Measurements from ENCODE around the gene SNN.

Gene SNN

GRCh38 chr16:11675561-11676511, 7.6 kb downstream of the SNN start:
- Histone ChIP-seq H3K27ac (peak overlapping the region in 6 of 21 experiments; percentile 15 to 65 (median 54)), H3K4me3 (no peak overlapping the region)

GRCh38 chr16:11676799-11677198, 8.5 kb downstream of the SNN start:
- H3K4me3 ChIP-seq: peak overlapping the region in 1 of 7 experiments; percentile 7
- peak overlapping the region in 9 of 21 experiments; percentile 17 to 65 (median 49) for H3K27ac ChIP-seq

DNA sequence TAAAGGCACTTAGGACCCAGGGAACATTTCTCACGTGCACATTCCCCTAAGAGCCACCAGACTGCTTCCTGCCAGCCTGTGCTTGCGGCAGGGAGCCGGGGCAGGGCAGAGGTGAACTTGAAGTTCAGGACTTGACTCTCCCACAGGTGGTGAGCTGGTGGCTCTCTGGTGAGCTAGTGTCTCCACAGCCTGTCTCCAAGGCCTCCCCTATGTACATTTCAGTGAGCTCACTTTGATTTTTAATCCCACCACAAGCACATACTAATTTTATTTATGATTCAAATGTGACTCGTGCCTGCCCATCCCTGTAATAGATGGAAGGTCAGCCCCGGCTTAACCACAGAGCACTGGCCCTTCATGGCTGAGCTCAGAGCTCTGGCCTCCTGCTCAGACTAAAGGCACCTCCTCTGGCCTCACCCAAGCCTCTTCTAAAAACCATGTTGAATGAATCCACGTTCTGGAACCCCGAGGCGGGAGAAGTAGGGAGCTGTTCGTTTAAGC, 9.2 kb downstream of the SNN start:
- Histone ChIP-seq H3K27ac (peak overlapping the region in 13 of 21 experiments; percentile 17 to 67 (median 49)), H3K4me3 (no peak overlapping the region)

DNA sequence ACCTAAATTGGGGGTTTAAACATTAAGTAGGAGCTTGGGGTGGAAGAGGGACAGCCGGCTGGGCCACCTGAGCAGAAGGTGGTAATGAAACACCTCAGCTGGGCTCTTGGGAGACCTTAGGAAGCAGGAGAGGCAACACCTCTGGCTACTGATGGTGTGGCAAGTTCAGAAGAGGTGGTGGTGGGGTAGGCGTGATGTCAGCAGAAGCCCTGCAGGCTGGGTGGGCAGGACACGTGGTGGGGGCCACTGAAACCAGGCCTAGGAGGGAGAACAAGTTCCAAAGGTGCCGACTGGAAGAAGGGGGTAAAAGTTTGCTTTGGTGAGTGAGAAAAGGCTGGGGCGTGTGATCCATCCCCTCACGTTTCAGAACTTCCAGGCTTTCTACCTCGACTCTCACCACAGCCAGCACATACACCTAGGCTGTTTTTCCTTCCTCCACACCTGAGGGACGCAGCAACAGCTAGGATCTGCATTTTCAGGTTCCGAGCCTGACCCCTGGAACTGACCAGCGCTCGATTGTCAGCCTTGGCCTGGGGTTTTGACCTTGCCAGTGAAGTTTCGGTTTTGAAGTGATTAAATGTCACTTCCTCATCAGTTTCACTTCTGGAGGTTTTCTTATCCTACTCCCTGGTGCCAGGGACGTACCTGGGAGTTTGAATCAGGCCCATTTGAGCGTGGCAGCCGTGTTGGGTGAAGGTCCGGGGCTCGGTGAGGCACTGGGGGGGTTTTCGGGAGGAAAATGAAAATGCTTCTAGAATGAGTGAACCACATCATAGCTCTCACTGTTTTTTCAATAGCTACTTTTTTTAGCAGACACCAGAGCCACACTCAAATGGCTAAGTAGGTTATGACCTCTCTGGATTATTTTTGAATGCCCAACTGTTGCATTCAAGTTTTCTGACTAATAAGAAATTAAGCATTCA, 10.0 kb downstream of the SNN start:
- Histone ChIP-seq H3K27ac (peak overlapping the region in 11 of 21 experiments; percentile 7 to 67 (median 49)), H3K4me3 (no peak overlapping the region)

- Histone ChIP-seq H3K4me3 (no peak overlapping the region), H3K27ac (peak overlapping the region in 1 of 21 experiments; percentile 57)
These were observed 11.0 kb downstream of the SNN start for GRCh38 chr16:11679250-11679649.

GRCh38 chr16:11679941-11680911, 12.0 kb downstream of the SNN start:
- H3K4me3 ChIP-seq: no peak overlapping the region
- H3K27ac ChIP-seq: peak overlapping the region in 3 of 21 experiments; percentile 14 to 22 (median 14)

DNA sequence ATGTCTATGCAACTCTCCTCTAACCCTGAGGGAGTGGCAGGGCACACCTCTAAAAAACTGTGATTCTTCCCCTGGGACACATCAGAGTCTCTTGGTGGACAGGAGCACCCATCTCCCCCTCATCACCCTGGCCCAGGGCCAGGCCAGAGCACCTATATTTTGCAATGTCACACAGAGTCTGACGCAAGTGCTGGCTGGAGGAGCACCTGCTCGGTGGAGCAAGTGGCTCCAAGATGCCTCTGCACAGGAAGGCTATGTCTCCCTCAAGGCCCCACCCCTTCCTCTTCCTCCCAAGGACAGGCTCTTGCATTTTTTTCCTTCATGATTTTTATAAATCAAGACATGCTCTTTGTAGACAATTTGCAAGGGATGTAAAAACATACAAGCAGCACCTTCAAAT, 13.3 kb downstream of the SNN start:
- H3K27ac ChIP-seq: peak overlapping the region in 3 of 21 experiments; percentile 6 to 22 (median 17)

GRCh38 chr16:11681976-11682654, 13.9 kb downstream of the SNN start:
- Histone ChIP-seq H3K4me3 (no peak overlapping the region), H3K27ac (peak overlapping the region in 2 of 21 experiments; percentile 17 to 47)

More for the DNA sequence above, 13.3 kb downstream of the SNN start:
- no peak overlapping the region for H3K4me3 ChIP-seq

DNA sequence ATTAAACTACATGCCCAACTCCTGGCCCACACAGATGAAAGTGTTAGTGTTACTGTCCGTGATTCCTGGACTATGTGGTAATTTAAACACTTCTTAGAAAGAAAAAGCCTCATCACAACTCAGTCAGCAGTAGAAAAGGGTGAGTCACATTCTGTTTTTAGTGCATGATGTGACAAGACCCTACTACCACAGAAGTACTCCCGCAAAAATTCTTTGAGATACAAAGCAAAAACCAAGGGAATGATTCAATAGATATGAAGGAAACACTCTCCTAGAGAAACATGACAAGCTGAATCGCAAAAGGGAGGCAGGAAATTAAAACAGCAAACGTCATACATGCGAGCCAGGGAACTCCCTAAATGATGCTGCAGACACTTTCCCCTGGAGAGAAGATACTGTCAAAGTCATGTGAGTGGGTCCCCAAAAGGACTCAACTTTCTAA, 14.4 kb downstream of the SNN start:
- Histone ChIP-seq H3K4me3 (no peak overlapping the region), H3K27ac (peak overlapping the region in 2 of 21 experiments; percentile 17 to 20)

GRCh38 chr16:11683145-11683544, 14.9 kb downstream of the SNN start:
- no peak overlapping the region for H3K4me3 ChIP-seq
- H3K27ac ChIP-seq: peak overlapping the region in 3 of 21 experiments; percentile 17 to 24 (median 20)

DNA sequence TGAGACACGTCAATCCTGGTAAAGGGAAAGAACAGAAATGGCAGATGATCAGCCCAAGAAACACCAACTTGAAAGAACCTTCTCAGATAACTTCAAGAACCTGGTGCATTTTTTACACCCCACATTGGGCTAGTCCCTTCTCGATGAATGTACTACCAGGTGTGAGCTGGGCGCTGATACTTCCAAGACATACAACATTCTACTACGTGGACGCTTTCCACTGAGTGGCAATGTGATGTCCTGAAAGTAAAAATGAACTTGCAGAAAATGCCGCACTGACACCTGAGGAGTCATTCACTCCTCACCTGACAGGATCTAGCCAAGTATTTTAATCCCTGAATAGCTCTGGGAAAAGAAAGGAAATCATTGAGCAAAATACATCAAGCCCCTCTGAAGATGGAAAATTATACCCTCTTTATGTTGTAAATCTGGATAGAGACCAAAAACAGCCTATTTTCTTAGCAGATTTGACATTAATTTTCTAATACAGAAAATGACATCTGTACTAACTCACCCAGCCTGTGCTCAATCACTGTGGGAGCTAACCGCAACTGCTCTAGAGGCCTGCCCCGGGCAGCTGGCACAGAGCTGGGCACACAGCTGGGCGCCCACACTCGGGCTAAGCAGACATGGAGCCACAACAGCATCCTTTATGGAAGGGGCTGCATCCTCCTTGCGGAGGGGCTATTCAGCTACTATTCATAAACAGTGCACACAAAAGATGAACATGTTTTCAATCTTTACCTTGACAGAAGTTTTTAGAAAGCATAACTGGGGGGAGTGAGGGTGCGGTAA, 16.2 kb downstream of the SNN start:
- no peak overlapping the region for H3K27ac ChIP-seq
- no peak overlapping the region for H3K4me3 ChIP-seq

GRCh38 chr16:11685844-11686618, 17.8 kb downstream of the SNN start:
- H3K27ac ChIP-seq: no peak overlapping the region

DNA sequence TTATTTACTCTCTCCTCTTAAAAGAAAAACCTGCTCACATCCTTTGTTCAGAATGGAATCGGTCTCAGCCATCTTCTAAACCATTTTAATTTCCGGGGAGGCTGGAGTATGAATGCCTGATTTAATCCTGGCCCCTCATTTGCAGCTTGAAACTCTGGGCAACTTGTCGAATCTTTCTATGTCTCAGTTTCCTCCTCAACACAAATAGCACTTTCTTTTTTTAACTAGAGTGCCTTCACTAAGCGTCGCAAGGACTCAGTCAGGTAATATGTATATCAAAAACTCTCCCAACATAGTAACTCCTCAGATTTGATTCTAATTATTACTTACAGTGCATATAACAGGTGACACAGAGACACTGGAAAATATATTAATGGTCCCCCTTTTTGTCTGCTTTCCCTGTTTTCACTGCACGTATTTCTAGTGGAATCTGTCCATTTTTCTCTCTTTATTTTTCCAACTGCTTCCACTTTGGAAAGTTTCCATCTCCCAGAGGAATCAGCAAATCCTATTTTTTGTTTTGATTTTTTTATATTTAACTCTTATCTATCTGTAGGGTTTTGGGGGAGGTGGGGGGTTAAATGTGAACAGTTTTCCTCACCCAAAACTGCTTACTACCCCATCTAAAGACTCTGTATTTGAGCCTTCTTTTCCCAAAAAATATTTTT, 18.6 kb downstream of the SNN start:
- Histone ChIP-seq H3K27ac (no peak overlapping the region), H3K4me3 (no peak overlapping the region)

More at GRCh38 chr16:11685844-11686618, 17.8 kb downstream of the SNN start:
- H3K4me3 ChIP-seq: no peak overlapping the region

- H3K4me3 ChIP-seq: no peak overlapping the region
- H3K27ac ChIP-seq: peak overlapping the region in 2 of 21 experiments; percentile 15 to 57
These were observed 19.6 kb downstream of the SNN start for GRCh38 chr16:11687601-11688519.

DNA sequence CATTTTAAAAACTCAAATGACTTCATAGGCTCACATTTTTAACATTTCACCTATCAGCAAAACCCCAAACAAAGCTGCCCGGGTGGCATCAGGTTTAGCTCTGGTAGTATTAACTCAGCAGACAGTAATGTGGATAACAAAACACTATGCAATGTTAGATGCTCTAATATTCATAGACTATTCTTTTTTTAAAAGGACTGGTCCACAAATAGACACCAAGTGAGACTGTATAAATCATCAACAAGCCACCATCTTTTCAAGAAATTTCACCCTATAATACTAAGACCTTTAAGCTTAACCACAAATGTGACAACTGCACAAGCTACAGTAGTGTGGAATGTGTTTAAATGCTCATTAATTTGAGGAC, 20.2 kb downstream of the SNN start:
- Histone ChIP-seq H3K27ac (peak overlapping the region in 4 of 21 experiments; percentile 0 to 57 (median 20)), H3K4me3 (no peak overlapping the region)
